GM21737 (cell line): ENCODE results near the gene GLTPD2.
A peak's percentile ranks its signal among the peaks of the same experiment; 100 is the strongest.

Experiments used
- ATAC-seq: cut with Tn5 transposase; IDR thresholded peaks from one replicate; pipeline ENCODE4 v1.9.1; 2021; ENCODE audit warnings: mild to moderate bottlenecking, moderate library complexity; ENCODE audit not compliant: unreplicated experiment

The GLTPD2 gene

GRCh38 chr17:4769628-4770027, 19.1 kb upstream of the GLTPD2 start:
- ATAC-seq, result no peak

- no peak for ATAC-seq
These were observed 17.1 kb upstream of the GLTPD2 start, which contains the start of gene TM4SF5 for GRCh38 chr17:4771519-4772234. TM4SF5 (plus strand) TSS chr17:4771886; CDS start chr17:4771923, 37 bp downstream.

GRCh38 chr17:4772235-4772613, 16.5 kb upstream of the GLTPD2 start:
- no peak for ATAC-seq

- ATAC-seq, result no peak
These were observed 10.6 kb upstream of the GLTPD2 start for GRCh38 chr17:4777969-4778760.

- ATAC-seq, result no peak
These were observed 8.3 kb upstream of the GLTPD2 start for GRCh38 chr17:4780325-4780955.

GRCh38 chr17:4782652-4783051, 6.1 kb upstream of the GLTPD2 start:
- ATAC-seq, result no peak

GRCh38 chr17:4785311-4786105, 3.3 kb upstream of the GLTPD2 start:
- ATAC-seq, result no peak

- no peak for ATAC-seq
These were observed 2.7 kb upstream of the GLTPD2 start, which contains the start of gene VMO1 for GRCh38 chr17:4786106-4786511. VMO1 (minus strand) TSS chr17:4786364; CDS start chr17:4786352, 12 bp downstream.

- no peak for ATAC-seq
These were observed 2.2 kb upstream of the GLTPD2 start for GRCh38 chr17:4786516-4786915.

- ATAC-seq, result no peak
These were observed 481 bp upstream of the GLTPD2 start for GRCh38 chr17:4788159-4788806.

- no peak for ATAC-seq
These were observed 862 bp downstream of the GLTPD2 start for GRCh38 chr17:4789701-4789950.

- ATAC-seq, result peak; percentile 86
These were observed 1.4 kb downstream of the GLTPD2 start for GRCh38 chr17:4789951-4790704.

GRCh38 chr17:4790705-4791088, 1.9 kb downstream of the GLTPD2 start:
- no peak for ATAC-seq

- no peak for ATAC-seq
These were observed 6.4 kb downstream of the GLTPD2 start for GRCh38 chr17:4795168-4795567.

- no peak for ATAC-seq
These were observed 7.8 kb downstream of the GLTPD2 start for GRCh38 chr17:4796552-4796920.

GRCh38 chr17:4800462-4801196, 11.9 kb downstream of the GLTPD2 start:
- no peak for ATAC-seq

GRCh38 chr17:4802228-4802627, 13.5 kb downstream of the GLTPD2 start, which contains the start of gene C17orf114:
C17orf114 (minus strand) TSS chr17:4802328.
- no peak for ATAC-seq

- ATAC-seq, result no peak
These were observed 17.7 kb downstream of the GLTPD2 start for GRCh38 chr17:4806456-4806776.
